ENCODE results near the gene CFTR.
A peak's percentile ranks its signal among the peaks of the same experiment; 100 is the strongest.

Gene CFTR

DNA sequence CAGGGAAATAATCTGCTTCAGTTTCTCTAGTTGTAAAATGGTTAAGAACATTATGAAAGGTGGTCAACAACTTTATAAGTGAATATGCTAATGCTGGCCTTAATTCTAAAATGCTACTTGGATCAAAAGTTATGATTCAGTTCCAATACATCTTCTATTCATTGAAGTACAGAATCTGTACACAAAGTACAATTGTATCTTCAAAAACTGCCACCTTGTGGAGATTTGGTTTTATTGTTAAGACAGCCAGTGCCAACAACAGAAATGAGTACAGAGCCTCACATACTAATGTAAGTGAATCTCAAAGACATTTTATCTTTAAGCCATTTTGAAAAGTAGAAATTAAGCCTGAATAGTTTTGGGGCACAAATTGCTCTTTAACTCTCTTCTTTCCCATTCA, 194.0 kb downstream of the CFTR start:
- TF ChIP-seq, protein P1, sequence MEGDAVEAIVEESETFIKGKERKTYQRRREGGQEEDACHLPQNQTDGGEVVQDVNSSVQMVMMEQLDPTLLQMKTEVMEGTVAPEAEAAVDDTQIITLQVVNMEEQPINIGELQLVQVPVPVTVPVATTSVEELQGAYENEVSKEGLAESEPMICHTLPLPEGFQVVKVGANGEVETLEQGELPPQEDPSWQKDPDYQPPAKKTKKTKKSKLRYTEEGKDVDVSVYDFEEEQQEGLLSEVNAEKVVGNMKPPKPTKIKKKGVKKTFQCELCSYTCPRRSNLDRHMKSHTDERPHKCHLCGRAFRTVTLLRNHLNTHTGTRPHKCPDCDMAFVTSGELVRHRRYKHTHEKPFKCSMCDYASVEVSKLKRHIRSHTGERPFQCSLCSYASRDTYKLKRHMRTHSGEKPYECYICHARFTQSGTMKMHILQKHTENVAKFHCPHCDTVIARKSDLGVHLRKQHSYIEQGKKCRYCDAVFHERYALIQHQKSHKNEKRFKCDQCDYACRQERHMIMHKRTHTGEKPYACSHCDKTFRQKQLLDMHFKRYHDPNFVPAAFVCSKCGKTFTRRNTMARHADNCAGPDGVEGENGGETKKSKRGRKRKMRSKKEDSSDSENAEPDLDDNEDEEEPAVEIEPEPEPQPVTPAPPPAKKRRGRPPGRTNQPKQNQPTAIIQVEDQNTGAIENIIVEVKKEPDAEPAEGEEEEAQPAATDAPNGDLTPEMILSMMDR (IDR thresholded peaks at IDR 0.05; ENCODE audit: unreplicated experiment in 3 of 3): peak; percentile 39 to 49 (median 42)
- no peaks in the 10 kb centered on the region for H3K9me3 Mint-ChIP-seq
- H3K27ac Mint-ChIP-seq: peak overlapping the region; percentile 49 to 93 (median 68)
- H3K36me3 Mint-ChIP-seq (ENCODE audit: low read depth): no peaks in the 10 kb centered on the region
- H3K4me3 Mint-ChIP-seq: peak overlapping the region in 2 of 3 experiments; percentile 32 to 51
- no peaks in the 10 kb centered on the region for H3K27me3 Mint-ChIP-seq (ENCODE audit: low read depth)
- peaks cover 23% of the 10 kb centered on the region for H3K4me1 Mint-ChIP-seq

DNA sequence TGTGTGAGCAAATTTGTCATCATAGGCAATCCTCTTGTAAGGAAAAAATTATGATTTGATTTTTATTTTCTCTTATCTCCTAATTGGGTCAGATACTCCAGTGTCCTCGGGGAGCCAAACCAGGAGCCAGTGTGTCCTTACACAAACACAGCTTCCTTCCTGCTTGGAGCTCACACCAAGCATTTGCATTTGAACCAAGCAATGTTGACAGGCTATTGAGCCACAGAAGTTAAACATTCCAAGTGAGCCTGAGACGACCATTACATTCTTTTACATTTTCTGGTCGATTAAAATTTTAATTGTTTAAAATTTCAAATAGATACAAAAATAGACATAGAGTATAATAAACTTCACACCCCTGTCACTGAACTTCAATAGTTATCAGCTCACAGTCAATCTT, 194.8 kb downstream of the CFTR start:
- TF ChIP-seq, protein P1 (IDR thresholded peaks at IDR 0.05; ENCODE audit: unreplicated experiment in 3 of 3): no peak
- H3K27ac Mint-ChIP-seq: peak overlapping the region in 1 of 3 experiments; percentile 50
- H3K4me3 Mint-ChIP-seq: no peak overlapping the region
- no peaks in the 10 kb centered on the region for H3K36me3 Mint-ChIP-seq (ENCODE audit: low read depth)
- H3K27me3 Mint-ChIP-seq (ENCODE audit: low read depth): no peaks in the 10 kb centered on the region
- H3K9me3 Mint-ChIP-seq: no peaks in the 10 kb centered on the region
- H3K4me1 Mint-ChIP-seq: peaks cover 23% of the 10 kb centered on the region

DNA sequence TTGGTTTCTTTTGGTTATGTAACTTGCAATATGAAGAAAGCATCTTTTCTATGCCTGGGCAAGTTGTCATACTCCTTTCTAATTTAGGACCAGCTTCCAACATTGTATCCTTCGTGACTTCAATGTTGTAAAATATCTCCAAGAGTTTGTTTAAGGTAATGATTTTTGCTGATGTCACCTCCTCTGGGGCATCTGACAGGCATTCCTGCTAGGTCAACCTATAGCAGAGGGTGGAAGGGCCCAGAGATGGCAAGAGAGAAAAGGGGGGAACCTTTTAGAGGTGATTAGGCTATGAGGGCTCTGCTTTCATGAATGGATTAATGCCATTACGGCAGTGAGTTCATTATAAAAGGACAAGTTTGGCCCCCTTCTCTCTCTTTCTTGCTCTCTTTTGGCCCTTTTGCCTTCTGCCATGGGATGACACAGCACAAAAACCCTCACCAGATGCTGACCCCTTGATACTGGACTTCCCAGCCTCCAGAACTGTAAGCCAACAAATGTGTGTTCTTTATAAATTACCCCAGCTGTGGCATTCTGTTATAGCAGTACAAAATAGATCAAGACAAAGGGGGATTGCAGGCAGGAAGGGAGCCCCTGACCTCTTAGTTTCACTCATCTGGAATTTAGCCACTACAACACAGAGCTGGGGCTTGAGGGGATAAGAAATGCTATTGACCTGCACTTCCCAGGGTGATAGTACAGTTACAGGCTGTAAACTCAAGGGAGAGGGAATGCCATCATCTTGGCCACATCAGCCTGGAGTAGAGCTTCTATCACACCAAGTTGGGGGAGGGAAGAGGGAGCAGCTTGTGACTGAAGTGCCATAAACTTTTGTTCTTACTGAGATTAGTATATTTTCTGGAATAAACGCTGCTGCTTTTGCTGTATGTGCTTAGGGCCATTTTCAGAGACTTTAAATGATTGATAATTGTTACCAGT, 195.9 kb downstream of the CFTR start:
- Mint-ChIP-seq H3K36me3 (ENCODE audit: low read depth) (no peaks in the 10 kb centered on the region), H3K27me3 (ENCODE audit: low read depth) (no peaks in the 10 kb centered on the region), H3K27ac (no peak overlapping the region), H3K4me3 (no peak overlapping the region), H3K4me1 (peaks cover 23% of the 10 kb centered on the region), H3K9me3 (no peaks in the 10 kb centered on the region)
- TF ChIP-seq, protein P1 (IDR thresholded peaks at IDR 0.05; ENCODE audit: unreplicated experiment in 3 of 3): no peak

DNA sequence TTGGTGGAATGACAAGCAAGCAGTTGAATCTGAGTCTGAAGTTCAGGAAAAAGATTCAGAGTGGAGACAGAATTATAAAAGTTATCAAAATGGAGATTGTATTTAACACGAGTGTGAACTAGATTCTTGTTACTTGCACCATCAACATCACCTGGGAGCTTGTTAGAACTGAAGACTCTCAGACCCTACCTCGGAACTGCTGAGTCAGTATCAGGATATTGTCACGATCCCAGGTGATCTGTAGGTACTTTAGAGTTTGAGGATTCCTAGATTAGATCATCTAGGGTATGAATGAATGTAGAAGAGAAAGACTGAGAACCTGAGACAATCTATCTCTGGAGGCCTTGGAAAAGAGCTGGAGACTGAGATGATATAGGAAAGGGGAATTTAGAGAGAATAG, 199.3 kb downstream of the CFTR start:
- Mint-ChIP-seq H3K36me3 (ENCODE audit: low read depth) (no peaks in the 10 kb centered on the region), H3K9me3 (no peaks in the 10 kb centered on the region), H3K27me3 (ENCODE audit: low read depth) (no peaks in the 10 kb centered on the region), H3K4me1 (peaks cover 12% of the 10 kb centered on the region), H3K4me3 (no peak overlapping the region), H3K27ac (no peak overlapping the region)
- TF ChIP-seq, protein P1 (IDR thresholded peaks at IDR 0.05; ENCODE audit: unreplicated experiment in 3 of 3): no peak

DNA sequence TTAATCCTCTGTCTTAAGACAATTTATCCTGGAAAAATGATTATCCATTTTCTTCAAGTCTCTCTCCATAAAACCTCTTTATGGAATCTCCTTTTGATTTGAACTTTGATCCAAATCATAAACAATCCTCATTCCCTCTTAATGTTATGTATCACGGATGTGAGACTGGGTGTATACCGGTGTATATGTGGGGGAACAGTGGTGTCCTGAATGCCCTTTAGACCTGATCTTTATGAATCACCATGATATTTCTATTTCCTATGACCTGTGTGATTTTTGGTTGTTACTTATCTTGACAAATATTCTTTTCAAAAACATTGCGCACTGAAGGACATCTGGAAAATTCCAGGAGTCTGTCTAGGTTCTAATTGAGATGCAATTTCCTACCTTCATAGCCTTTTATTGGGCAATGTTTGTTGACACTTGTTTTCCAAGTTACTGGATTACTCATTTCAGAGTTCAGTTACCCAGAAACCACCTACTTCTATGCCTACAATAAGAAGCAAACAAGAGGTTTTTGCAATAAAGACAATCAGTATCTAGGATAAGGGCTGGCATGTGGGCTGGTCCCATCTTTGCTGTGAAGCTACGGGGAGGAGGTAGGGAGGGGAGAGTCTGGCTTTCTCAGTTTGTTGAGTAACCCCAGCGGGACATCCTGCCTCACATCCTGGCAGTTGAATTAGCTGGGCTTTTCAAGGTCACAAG, 203.0 kb downstream of the CFTR start:
- H3K9me3 Mint-ChIP-seq: no peaks in the 10 kb centered on the region
- peaks cover 14% of the 10 kb centered on the region for H3K4me1 Mint-ChIP-seq
- H3K27ac Mint-ChIP-seq: no peak overlapping the region
- H3K4me3 Mint-ChIP-seq: no peak overlapping the region
- no peaks in the 10 kb centered on the region for H3K36me3 Mint-ChIP-seq (ENCODE audit: low read depth)
- TF ChIP-seq, protein P1 (IDR thresholded peaks at IDR 0.05; ENCODE audit: unreplicated experiment in 3 of 3): no peak
- no peaks in the 10 kb centered on the region for H3K27me3 Mint-ChIP-seq (ENCODE audit: low read depth)
